WERI-Rb-1 (cell line): ENCODE measurements around the gene TBL1X.

ENCODE experiments used
- DNase-seq: peaks from one replicate; pipeline ENCODE4 v3.0.0-alpha.2; 2020
- H3K27ac ChIP-seq: fragments of 250-450 bp; sonication (Bioruptor Pico); 2 replicates; pipeline ENCODE4 v1.5.1; 2020; ENCODE audit warnings: mild to moderate bottlenecking, moderate library complexity
- H3K27me3 ChIP-seq: fragments of 250-450 bp; sonication (Bioruptor Pico); 2 replicates; pipeline ENCODE4 v1.5.1; 2021; ENCODE audit warnings: mild to moderate bottlenecking, low read depth, moderate library complexity; ENCODE audit not compliant: insufficient read depth, severe bottlenecking
- H3K36me3 ChIP-seq: fragments of 250-450 bp; sonication (Bioruptor Pico); 2 replicates; pipeline ENCODE4 v1.5.1; 2020; ENCODE audit warnings: mild to moderate bottlenecking, moderate library complexity
- H3K4me3 ChIP-seq: 2 replicates; pipeline ENCODE4 v1.5.1; 2011; ENCODE audit warnings: low read depth, mild to moderate bottlenecking, control low read depth, low read length
- H3K9me3 ChIP-seq: fragments of 250-450 bp; sonication (Bioruptor Pico); 2 replicates; pipeline ENCODE4 v1.5.1; 2021; ENCODE audit warnings: mild to moderate bottlenecking, moderate library complexity; ENCODE audit not compliant: severe bottlenecking
- TF ChIP-seq, protein P1 (sequence below): IDR thresholded peaks from 2 replicates; pipeline ENCODE4 v1.5.1; 2011; ENCODE audit warnings: low read depth, mild to moderate bottlenecking, control low read depth, inconsistent platforms, low read length

TBL1X gene

DNA sequence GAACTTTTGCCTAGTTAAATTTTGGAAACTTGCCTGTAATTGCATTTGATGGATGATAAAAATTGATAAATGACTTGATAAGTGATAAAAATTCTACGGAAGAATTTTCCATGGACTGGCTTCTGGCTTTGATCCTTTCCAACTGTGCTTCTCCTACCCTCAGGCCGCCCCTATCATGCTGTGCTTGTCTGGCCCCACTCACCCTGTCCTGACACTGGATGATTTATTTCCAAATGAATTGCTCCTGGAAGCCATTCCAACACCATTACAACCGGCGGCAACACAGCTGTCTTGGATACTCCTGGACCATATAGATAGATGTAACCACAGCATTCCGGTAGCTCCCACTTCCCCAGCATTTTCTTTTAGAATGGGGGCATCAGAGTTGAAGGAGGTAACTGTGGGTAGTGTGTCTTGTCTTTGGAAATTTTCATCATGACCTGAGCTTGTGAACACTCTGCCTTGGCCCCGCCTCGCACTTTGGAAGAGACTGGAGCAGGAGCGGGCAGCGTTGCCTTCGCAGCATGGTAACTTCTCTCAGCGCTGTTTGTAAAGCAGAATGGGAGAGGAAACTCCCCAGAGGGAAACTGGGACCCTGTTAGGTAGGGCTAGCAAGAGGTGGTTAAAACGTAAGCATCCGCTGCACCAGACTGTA lies 77.4 kb downstream of the TBL1X start:
- Histone ChIP-seq H3K36me3 (no peaks in the 10 kb centered on the region), H3K4me3 (no peak overlapping the region), H3K27ac (no peak overlapping the region), H3K27me3 (peaks cover 13% of the 10 kb centered on the region), H3K9me3 (no peaks in the 10 kb centered on the region)
- TF ChIP-seq, protein P1, sequence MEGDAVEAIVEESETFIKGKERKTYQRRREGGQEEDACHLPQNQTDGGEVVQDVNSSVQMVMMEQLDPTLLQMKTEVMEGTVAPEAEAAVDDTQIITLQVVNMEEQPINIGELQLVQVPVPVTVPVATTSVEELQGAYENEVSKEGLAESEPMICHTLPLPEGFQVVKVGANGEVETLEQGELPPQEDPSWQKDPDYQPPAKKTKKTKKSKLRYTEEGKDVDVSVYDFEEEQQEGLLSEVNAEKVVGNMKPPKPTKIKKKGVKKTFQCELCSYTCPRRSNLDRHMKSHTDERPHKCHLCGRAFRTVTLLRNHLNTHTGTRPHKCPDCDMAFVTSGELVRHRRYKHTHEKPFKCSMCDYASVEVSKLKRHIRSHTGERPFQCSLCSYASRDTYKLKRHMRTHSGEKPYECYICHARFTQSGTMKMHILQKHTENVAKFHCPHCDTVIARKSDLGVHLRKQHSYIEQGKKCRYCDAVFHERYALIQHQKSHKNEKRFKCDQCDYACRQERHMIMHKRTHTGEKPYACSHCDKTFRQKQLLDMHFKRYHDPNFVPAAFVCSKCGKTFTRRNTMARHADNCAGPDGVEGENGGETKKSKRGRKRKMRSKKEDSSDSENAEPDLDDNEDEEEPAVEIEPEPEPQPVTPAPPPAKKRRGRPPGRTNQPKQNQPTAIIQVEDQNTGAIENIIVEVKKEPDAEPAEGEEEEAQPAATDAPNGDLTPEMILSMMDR = no peak
- no peak for DNase-seq

DNA sequence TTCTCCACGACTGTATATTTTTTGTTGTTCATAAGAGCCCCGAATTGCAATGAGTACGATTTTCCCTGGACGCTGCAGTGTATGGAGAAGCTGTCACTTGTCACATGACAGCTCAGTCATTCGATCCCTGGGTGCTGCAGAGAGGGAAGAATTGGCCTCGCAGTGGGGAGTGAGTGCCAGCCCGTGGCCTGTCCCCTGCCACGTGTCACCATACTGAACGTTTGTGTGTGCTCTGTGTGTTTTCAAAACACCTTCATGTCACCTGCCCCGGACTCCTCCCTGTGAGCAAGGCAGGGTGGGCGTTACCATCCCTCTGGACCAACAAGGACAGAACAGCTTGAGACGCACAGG lies 77.9 kb downstream of the TBL1X start:
- no peaks in the 10 kb centered on the region for H3K9me3 ChIP-seq
- no peak overlapping the region for H3K4me3 ChIP-seq
- no peaks in the 10 kb centered on the region for H3K36me3 ChIP-seq
- peaks cover 16% of the 10 kb centered on the region for H3K27me3 ChIP-seq
- DNase-seq = no peak
- H3K27ac ChIP-seq = no peak overlapping the region
- TF ChIP-seq, protein P1 = no peak

DNA sequence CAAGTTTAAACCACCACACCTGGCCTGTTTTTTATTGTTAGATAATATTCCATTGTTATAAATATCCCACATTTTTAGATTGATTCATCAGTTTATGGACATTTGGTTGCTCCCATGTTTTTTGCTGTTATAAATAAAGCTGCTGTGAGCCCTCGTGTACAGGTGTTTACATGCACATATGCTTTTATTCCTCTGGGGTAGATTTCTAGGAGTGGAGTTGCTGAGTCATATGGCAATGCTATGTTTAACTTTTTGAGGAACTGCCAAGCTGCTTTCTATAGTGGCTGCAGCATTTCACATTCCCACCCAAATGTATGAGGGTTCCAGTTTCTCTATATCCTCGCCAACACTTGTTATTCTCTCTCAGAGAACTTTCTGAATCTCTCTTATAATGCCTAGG lies 90.5 kb downstream of the TBL1X start:
- H3K27ac ChIP-seq = no peak overlapping the region
- H3K9me3 ChIP-seq = peaks cover 3% of the 10 kb centered on the region
- peaks cover 6% of the 10 kb centered on the region for H3K27me3 ChIP-seq
- TF ChIP-seq, protein P1 = no peak
- H3K4me3 ChIP-seq = no peak overlapping the region
- H3K36me3 ChIP-seq = no peaks in the 10 kb centered on the region
- DNase-seq = no peak

DNA sequence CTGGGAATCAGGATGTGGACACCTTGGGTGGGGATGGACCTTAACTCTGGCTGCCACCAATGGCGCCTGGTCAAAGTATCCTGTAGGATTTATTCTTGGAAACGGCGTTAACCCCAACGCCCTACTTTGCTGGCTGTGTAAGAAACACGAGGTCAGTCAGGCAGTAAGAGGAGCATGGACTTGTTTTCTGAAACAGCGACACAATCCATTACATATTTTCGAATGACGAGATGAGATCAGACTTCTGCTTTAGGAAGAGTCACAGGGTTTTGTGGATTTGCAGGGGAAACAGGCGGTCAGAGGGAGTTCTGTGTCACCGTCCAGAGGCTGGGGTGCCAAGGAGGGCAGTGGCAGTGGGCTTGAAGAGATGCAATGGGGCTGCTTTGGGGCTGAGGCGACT lies 92.2 kb downstream of the TBL1X start:
- TF ChIP-seq, protein P1 = no peak
- Histone ChIP-seq H3K36me3 (no peaks in the 10 kb centered on the region), H3K9me3 (peaks cover 3% of the 10 kb centered on the region), H3K4me3 (no peak overlapping the region), H3K27me3 (peaks cover 6% of the 10 kb centered on the region), H3K27ac (no peak overlapping the region)
- no peak for DNase-seq

DNA sequence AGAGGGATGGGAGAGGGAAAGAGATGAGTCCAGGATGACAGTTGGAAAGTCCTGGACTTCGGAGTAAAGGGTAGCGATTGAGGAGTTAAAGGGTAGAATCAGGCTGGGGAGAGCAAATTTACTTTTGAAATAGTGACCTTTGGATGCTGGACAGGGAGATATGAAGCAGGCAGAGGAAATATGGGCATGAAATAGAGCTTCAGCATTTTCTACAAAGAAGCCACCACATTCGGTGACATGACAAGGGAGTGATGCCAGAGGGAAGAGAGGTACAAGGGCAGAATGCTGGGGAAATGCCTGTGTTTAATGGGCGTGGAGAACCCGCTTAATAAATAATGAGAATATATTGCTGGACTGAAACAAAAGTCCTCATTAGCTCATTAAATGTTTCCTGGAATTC lies 92.7 kb downstream of the TBL1X start:
- TF ChIP-seq, protein P1 = no peak

DNA sequence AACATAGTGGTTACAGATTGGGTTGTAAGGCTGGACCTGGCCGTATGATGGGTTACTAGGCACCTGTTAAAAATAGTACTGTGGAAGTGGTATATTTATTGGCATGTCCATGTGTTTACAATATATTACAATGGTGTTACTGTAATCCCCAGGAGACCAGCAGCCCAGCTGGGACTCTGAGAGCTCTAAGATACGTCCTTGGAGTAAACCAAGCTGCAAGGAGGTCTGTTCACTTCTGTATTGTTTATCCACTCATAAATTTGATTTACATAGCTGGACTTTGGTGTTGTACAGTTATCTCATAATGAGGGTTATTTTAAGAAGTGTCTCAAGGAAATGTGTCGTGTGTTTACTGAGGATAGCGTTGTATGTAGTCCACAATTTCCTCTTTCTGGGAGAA lies 93.8 kb downstream of the TBL1X start:
- H3K36me3 ChIP-seq = no peaks in the 10 kb centered on the region
- DNase-seq = no peak
- H3K4me3 ChIP-seq = no peak overlapping the region
- H3K27ac ChIP-seq = no peak overlapping the region
- peaks cover 3% of the 10 kb centered on the region for H3K27me3 ChIP-seq
- H3K9me3 ChIP-seq = no peaks in the 10 kb centered on the region
- TF ChIP-seq, protein P1 = no peak

More for the DNA sequence above, 92.7 kb downstream of the TBL1X start:
- peaks cover 6% of the 10 kb centered on the region for H3K27me3 ChIP-seq
- H3K9me3 ChIP-seq = peaks cover 3% of the 10 kb centered on the region
- H3K4me3 ChIP-seq = no peak overlapping the region
- no peak overlapping the region for H3K27ac ChIP-seq
- H3K36me3 ChIP-seq = no peaks in the 10 kb centered on the region
- DNase-seq = no peak
